Measurements from ENCODE around the gene FAM3D.

The FAM3D gene

DNA sequence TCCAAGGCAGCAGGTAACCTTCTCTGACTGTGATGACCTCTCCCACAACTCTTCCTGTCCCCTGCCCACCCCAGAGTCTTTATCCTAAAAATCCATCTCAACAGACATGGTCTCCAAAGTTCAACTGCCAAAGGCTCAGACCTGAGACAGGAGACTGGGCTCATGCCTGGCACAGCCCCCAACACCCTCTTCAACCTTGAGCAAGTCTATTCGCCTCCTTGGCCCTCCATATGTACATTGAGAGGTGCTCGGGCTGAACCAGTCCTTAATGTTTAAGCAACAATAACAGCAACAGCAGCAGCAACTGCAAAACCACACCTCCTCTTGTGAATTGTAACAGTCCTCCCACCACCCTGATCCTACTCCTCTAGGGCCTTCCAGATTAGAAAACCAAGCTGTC is 9.9 kb downstream of the FAM3D start:
- H3K4me3 ChIP-seq (ENCODE audit: low read depth, low read length), result no peak overlapping the region

DNA sequence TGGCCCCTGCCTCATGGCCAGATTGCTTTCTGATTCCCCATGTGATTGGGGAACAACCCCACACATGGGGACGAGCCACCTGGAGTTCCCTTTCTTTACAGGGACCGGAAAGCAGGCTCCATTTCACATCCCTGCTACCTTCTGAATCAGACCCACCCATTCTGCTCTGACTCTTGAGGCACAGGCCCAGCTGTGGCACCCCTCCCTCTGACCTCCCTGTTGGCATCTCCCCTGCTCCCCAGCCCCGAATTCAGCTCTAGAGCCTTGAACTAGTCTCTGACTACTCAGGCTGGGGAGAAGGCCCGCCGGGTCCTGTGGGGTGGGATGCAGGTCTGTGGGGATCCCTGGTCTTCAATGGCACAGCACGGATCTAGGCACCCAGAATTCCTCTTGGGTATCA is 12.1 kb downstream of the FAM3D start:
- no peak overlapping the region for H3K4me3 ChIP-seq (ENCODE audit: low read depth, low read length)
- TF ChIP-seq, protein P1, sequence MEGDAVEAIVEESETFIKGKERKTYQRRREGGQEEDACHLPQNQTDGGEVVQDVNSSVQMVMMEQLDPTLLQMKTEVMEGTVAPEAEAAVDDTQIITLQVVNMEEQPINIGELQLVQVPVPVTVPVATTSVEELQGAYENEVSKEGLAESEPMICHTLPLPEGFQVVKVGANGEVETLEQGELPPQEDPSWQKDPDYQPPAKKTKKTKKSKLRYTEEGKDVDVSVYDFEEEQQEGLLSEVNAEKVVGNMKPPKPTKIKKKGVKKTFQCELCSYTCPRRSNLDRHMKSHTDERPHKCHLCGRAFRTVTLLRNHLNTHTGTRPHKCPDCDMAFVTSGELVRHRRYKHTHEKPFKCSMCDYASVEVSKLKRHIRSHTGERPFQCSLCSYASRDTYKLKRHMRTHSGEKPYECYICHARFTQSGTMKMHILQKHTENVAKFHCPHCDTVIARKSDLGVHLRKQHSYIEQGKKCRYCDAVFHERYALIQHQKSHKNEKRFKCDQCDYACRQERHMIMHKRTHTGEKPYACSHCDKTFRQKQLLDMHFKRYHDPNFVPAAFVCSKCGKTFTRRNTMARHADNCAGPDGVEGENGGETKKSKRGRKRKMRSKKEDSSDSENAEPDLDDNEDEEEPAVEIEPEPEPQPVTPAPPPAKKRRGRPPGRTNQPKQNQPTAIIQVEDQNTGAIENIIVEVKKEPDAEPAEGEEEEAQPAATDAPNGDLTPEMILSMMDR (conservative IDR thresholded peaks at IDR 0.05; ENCODE audit: low read depth, low read length), result no peak
- DNase-seq (ENCODE audit: low read depth), result no peak

More for the DNA sequence above, 9.9 kb downstream of the FAM3D start:
- no peak for DNase-seq (ENCODE audit: low read depth)
- TF ChIP-seq, protein P1 (conservative IDR thresholded peaks at IDR 0.05; ENCODE audit: low read depth, low read length), result no peak

DNA sequence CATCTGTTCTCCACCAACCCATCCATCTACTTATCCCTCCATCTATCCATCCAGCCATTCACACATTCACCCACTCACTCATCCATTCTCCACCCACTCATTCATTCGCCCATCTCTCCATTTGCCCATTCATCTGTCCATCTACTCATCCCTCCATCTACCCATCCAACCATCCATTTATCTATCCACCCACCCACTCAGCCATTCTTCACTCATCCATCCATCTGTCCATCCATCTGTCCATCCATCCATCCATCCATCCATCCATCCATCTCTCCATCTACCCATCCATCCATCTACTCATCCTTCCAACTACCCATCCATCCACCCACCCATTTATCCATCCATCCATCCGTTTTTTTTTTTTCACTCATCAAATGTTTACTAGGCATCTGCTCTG is 13.9 kb downstream of the FAM3D start:
- no peak overlapping the region for H3K4me3 ChIP-seq (ENCODE audit: low read depth, low read length)
- no peak for DNase-seq (ENCODE audit: low read depth)
- TF ChIP-seq, protein P1 (conservative IDR thresholded peaks at IDR 0.05; ENCODE audit: low read depth, low read length), result no peak

DNA sequence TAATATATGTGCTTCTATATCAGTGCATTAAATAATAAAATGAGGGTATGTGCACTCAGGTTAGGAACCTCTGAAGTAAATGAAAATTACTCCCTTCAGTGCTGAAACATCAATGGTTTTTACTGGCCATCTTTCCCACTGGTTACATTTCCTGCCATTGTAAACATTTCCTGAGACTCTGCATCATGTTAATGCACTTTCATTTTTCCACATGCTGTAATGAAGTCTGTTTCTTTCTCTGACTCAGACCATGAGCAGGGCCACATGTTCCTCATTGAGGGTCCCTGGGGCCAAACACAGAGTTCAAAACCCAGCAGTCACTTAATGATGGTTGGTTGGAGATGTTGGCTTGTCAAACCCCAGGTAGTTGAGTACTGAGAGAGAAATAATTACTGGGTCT is 15.3 kb downstream of the FAM3D start:
- H3K4me3 ChIP-seq (ENCODE audit: low read depth, low read length), result no peak overlapping the region
- TF ChIP-seq, protein P1 (conservative IDR thresholded peaks at IDR 0.05; ENCODE audit: low read depth, low read length), result no peak
- DNase-seq (ENCODE audit: low read depth), result no peak

DNA sequence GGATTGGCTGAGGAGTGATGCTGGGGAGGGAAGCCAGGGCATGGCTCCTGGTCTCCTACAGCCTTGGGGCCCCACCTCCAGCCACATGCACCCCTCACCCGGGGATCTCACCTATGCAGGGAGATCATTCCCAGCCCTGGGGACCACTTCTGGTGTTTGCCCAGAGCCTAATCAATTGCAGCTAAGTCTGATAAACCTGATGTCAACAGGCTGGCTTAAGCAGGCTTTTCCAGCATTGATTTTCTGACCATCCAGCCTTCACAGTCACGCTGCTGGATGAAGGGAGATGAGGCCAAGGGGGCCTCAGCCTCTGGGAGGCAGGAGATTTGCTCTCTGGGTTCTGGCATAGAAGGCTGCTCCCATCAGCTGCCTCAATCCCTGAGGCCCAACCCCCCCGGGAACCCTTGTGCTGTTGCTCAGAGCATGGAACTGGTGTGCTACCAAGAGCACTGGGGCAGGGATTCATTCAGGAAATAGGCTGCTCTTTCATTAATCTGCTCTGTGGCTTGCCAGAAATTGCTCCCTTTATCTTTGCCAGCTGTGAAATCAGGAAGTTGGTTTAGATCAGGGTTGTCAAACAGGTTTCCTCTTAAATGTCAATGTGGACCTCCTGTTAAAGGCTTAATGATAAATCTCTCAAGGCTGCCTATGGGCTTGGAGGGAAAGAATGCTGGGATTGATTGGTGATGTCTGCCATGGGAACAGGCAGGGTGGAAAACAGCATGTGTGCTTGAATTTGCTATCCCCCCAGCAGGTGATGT is 19.0 kb downstream of the FAM3D start:
- TF ChIP-seq, protein P1 (conservative IDR thresholded peaks at IDR 0.05; ENCODE audit: low read depth, low read length), result no peak
- no peak for DNase-seq (ENCODE audit: low read depth)
- H3K4me3 ChIP-seq (ENCODE audit: low read depth, low read length), result no peak overlapping the region

DNA sequence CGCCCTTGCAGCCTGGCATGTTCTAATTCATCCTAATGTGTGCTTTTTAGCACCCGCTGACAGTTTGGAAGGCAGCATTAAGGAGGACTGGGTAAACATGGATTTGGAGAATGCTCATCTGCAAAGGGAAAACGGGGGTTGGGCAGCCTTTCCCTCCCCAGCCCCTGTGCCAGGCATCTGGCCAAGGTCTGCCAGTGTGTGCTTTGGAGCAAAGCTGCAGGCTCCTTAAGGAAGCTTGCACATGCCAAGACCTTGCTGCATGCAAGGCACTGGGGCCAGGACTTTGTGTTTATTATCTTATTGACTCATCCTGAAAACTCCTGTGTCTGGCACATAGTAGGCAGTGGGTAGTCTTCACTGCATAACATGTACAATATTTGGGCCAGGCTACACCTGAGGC is 20.1 kb downstream of the FAM3D start:
- TF ChIP-seq, protein P1 (conservative IDR thresholded peaks at IDR 0.05; ENCODE audit: low read depth, low read length), result no peak
- no peak overlapping the region for H3K4me3 ChIP-seq (ENCODE audit: low read depth, low read length)
- no peak for DNase-seq (ENCODE audit: low read depth)

DNA sequence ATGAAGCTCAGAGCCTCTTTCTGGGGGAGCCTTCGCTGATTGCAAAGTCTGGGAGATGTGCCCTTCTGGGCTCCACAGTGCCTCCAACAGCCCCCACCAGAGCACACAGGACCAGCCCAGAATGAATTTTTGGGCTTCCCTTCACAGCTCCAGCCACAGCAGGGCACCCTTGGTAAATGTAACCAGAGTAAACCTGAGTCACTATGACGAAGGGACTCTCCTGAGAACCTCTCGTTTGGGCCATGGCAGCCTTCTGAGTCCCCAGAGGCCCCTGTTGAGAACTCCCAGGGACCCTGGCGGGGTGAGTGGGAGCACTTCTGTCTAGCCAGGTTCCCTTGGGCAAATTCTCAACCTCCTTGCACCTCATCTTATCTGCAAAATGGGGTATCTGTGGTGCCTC is 20.8 kb downstream of the FAM3D start:
- DNase-seq (ENCODE audit: low read depth), result no peak
- TF ChIP-seq, protein P1 (conservative IDR thresholded peaks at IDR 0.05; ENCODE audit: low read depth, low read length), result no peak
- no peak overlapping the region for H3K4me3 ChIP-seq (ENCODE audit: low read depth, low read length)
